Kidney (tissue), 14 donors: ENCODE results near the gene H2BK1. TPM values are rescaled to one million over a fixed set of nuclear protein-coding genes. Genes with fewer than 3 reads are reported as not detected.

ENCODE experiments used
- DNase-seq, 5 donors: peaks; one replicate each; pipeline ENCODE4 v3.0.0-alpha.2; 2013 to 2020
- FAIRE-seq: peaks from 2 replicates; lab custom pipeline; 2012; peaks lifted over from hg19 to GRCh38; lab: Jason Lieb, UNC
- H3K27ac ChIP-seq, 2 donors: one replicate each; pipeline ENCODE4 v1.7.0; 2013; ENCODE audit warnings: low read depth in 2 of 2, low read length in 2 of 2, inconsistent platforms in 1 of 2
- H3K27me3 ChIP-seq: one replicate; pipeline ENCODE4 v1.7.1; 2013; ENCODE audit warnings: low read length, inconsistent platforms; ENCODE audit not compliant: control insufficient read depth, insufficient read depth
- H3K36me3 ChIP-seq, 3 donors: one replicate each; pipeline versions ENCODE4 v1.7.0 to v1.7.1; 2013; ENCODE audit warnings: low read length in 3 of 3, control low read depth in 1 of 3, inconsistent platforms in 1 of 3; ENCODE audit not compliant: insufficient read depth in 3 of 3, control insufficient read depth in 2 of 3
- H3K4me1 ChIP-seq, 3 donors: one replicate each; pipeline versions ENCODE4 v1.7.0 to v1.7.1; 2013; ENCODE audit warnings: low read length in 3 of 3, inconsistent platforms in 1 of 3, low read depth in 1 of 3; ENCODE audit not compliant: control insufficient read depth in 2 of 3, insufficient read depth in 2 of 3
- H3K4me3 ChIP-seq, 3 donors: one replicate each; pipeline versions ENCODE4 v1.7.0 to v1.8.1; 2013; ENCODE audit warnings: low read length in 3 of 3, control low read depth in 1 of 3, inconsistent platforms in 1 of 3
- H3K9ac ChIP-seq, 3 donors: one replicate each; pipeline versions ENCODE4 v1.7.0 to v1.7.1; 2013; ENCODE audit warnings: low read length in 3 of 3, control low read depth in 1 of 3, inconsistent platforms in 1 of 3
- H3K9me3 ChIP-seq, 3 donors: one replicate each; pipeline versions ENCODE4 v1.7.0 to v1.7.1; 2013; ENCODE audit warnings: low read length in 3 of 3, control low read depth in 1 of 3, inconsistent platforms in 1 of 3; ENCODE audit not compliant: control insufficient read depth in 2 of 3, insufficient read depth in 1 of 3
- intact Hi-C: fragments of 100-400 bp; cut with DNase I; formaldehyde crosslinking; loops from one replicate; pipeline ENCODE4 v1.11.1; 2022
- polyA plus RNA-seq: library from polyadenylated mRNA; stranded (reverse); fragments of 350-450 nt; fragmentation: Illumina TruSeq; extraction: RNeasy Lipid Tissue Mini Kit (QIAGEN cat#74804); gene quantifications from one replicate; pipeline ENCODE4 v1.2.3, GENCODE V29; 2014; ENCODE audit warnings: low read depth, low replicate concordance; ENCODE audit not compliant: insufficient read depth
- total RNA-seq: library from RNA; stranded (reverse); fragmentation: NEBNext Ultra II Directional; extraction: Animal tissue kit (Norgen Biotek cat#: 25700); gene quantifications from one replicate; pipeline ENCODE4 v1.2.1, GENCODE V29; 2021
- TF ChIP-seq, protein P1 (sequence below): IDR thresholded peaks from 3 replicates; pipeline ENCODE4 v1.5.1; 2012; ENCODE audit warnings: mild to moderate bottlenecking, moderate library complexity, borderline replicate concordance; ENCODE audit not compliant: insufficient read depth; ENCODE audit errors: extremely low read depth
- donor health status: control.
- donor health status: control.
- donor health status: control.
- donor health status: control.
- donor health status: control.
- donor health status: DM: yes; HTN: yes; CAD: no.
- donor health status: Normal renal cell carcinoma (clear cell type).

H2BK1 gene
- total and polyA plus RNA-seq, 2 donors from 2014 or later = not detected

GRCh38 chr7:151175047-151175792, 35.1 kb downstream of the H2BK1 start:
- Histone ChIP-seq H3K4me3 (no peak overlapping the region), H3K9me3 (no peaks in the 10 kb centered on the region), H3K27me3 (peaks cover 3% of the 10 kb centered on the region), H3K27ac (no peak overlapping the region), H3K4me1 (no peaks in the 10 kb centered on the region), H3K9ac (no peak overlapping the region), H3K36me3 (no peaks in the 10 kb centered on the region)
- no peak for DNase-seq
- intact Hi-C loops = no loop called here
- FAIRE-seq = no peak
- TF ChIP-seq, protein P1, sequence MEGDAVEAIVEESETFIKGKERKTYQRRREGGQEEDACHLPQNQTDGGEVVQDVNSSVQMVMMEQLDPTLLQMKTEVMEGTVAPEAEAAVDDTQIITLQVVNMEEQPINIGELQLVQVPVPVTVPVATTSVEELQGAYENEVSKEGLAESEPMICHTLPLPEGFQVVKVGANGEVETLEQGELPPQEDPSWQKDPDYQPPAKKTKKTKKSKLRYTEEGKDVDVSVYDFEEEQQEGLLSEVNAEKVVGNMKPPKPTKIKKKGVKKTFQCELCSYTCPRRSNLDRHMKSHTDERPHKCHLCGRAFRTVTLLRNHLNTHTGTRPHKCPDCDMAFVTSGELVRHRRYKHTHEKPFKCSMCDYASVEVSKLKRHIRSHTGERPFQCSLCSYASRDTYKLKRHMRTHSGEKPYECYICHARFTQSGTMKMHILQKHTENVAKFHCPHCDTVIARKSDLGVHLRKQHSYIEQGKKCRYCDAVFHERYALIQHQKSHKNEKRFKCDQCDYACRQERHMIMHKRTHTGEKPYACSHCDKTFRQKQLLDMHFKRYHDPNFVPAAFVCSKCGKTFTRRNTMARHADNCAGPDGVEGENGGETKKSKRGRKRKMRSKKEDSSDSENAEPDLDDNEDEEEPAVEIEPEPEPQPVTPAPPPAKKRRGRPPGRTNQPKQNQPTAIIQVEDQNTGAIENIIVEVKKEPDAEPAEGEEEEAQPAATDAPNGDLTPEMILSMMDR = no peak

- no peak overlapping the region for H3K27ac ChIP-seq
- TF ChIP-seq, protein P1 = no peak
- no peaks in the 10 kb centered on the region for H3K4me1 ChIP-seq
- no peak overlapping the region for H3K9ac ChIP-seq
- no peaks in the 10 kb centered on the region for H3K9me3 ChIP-seq
- peaks cover 10% of the 10 kb centered on the region for H3K27me3 ChIP-seq
- DNase-seq (peak in 4 of 5 donors; percentile 72 to 82 (median 74)), FAIRE-seq (no peak)
- intact Hi-C loops = no loop called here
- no peaks in the 10 kb centered on the region for H3K36me3 ChIP-seq
- no peak overlapping the region for H3K4me3 ChIP-seq
Observed at GRCh38 chr7:151174246-151175046, 35.8 kb downstream of the H2BK1 start.

GRCh38 chr7:151173386-151174245, 36.7 kb downstream of the H2BK1 start:
- no peaks in the 10 kb centered on the region for H3K4me1 ChIP-seq
- FAIRE-seq = no peak

More at GRCh38 chr7:151173386-151174245, 36.7 kb downstream of the H2BK1 start:
- Histone ChIP-seq H3K36me3 (no peaks in the 10 kb centered on the region), H3K9ac (no peak overlapping the region), H3K27ac (no peak overlapping the region), H3K27me3 (peaks cover 18% of the 10 kb centered on the region), H3K9me3 (no peaks in the 10 kb centered on the region), H3K4me3 (no peak overlapping the region)
- no peak for DNase-seq
- TF ChIP-seq, protein P1 = no peak
- intact Hi-C loops = no loop called here
